Measurements from ENCODE around the gene PPIG. TPM values are rescaled to one million over a fixed set of nuclear protein-coding genes. Genes with fewer than 3 reads are reported as not detected.
"Not testable (repeated sequence)": the region's sequence is repeated elsewhere in the genome, so short reads cannot be mapped to it uniquely, and the experiment has no call there.

PPIG gene
- total RNA-seq, 4 donors from 2014 or later = 19.6 to 51.2 (median 28.8) TPM

DNA sequence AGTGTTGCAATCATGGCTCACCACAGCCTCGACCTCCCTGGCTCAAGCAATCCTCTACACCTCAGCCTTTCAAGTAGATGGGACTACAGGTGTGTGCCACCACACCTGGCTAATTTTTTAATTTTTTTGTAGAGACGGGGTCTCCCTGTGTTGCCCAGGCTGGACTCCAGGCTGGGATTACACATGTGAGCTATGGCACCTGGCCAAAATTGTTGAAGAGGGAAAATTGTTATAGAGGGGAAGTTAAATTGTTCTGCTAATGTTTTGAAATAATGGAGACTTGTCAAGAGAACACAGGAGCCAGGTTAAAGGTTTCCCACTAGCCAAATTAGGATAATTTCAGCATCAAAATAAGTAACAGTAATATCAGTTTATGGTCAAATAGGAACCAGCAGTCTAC, 25.1 kb downstream of the PPIG start:
- peaks cover 0 to 98% (median 0%) of the 10 kb centered on the region in 3 donors for H3K36me3 ChIP-seq
- H3K4me1 ChIP-seq = no peaks in the 10 kb centered on the region
- no peaks in the 10 kb centered on the region for H3K27me3 ChIP-seq
- TF ChIP-seq, protein P1, sequence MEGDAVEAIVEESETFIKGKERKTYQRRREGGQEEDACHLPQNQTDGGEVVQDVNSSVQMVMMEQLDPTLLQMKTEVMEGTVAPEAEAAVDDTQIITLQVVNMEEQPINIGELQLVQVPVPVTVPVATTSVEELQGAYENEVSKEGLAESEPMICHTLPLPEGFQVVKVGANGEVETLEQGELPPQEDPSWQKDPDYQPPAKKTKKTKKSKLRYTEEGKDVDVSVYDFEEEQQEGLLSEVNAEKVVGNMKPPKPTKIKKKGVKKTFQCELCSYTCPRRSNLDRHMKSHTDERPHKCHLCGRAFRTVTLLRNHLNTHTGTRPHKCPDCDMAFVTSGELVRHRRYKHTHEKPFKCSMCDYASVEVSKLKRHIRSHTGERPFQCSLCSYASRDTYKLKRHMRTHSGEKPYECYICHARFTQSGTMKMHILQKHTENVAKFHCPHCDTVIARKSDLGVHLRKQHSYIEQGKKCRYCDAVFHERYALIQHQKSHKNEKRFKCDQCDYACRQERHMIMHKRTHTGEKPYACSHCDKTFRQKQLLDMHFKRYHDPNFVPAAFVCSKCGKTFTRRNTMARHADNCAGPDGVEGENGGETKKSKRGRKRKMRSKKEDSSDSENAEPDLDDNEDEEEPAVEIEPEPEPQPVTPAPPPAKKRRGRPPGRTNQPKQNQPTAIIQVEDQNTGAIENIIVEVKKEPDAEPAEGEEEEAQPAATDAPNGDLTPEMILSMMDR (IDR thresholded peaks at IDR 0.05) = no peak
- no peak for TF ChIP-seq POLR2A (IDR thresholded peaks at IDR 0.05)
- DNase-seq = no peak
- no peak overlapping the region for H3K27ac ChIP-seq
- no peaks in the 10 kb centered on the region for H3K9me3 ChIP-seq
- no peak overlapping the region for H3K4me3 ChIP-seq

DNA sequence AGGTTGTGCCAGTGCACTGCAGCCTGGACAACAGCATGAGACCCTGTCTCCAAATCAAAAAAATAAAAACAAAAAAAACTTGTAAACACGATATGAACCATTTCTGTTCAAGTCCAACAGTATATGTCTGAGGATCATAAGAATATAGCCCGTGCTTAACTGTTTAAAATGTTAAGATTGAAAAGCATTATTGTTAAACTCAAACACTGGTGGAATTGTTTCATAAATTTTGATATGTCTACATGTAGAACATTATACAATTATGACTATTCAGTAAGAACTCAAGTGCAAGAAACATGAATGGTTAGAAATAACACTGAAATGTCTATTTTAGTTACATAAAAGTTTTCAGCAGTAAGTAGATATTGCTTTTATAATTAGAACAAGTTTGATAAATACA, 29.7 kb downstream of the PPIG start:
- no peaks in the 10 kb centered on the region for H3K27me3 ChIP-seq
- TF ChIP-seq, protein P1 (IDR thresholded peaks at IDR 0.05) = no peak
- TF ChIP-seq POLR2A (IDR thresholded peaks at IDR 0.05) = no peak
- H3K4me1 ChIP-seq = no peaks in the 10 kb centered on the region
- H3K9me3 ChIP-seq = no peaks in the 10 kb centered on the region
- DNase-seq = no peak
- peaks cover 0 to 85% (median 0%) of the 10 kb centered on the region in 3 donors for H3K36me3 ChIP-seq
- H3K27ac ChIP-seq = no peak overlapping the region
- H3K4me3 ChIP-seq = no peak overlapping the region

DNA sequence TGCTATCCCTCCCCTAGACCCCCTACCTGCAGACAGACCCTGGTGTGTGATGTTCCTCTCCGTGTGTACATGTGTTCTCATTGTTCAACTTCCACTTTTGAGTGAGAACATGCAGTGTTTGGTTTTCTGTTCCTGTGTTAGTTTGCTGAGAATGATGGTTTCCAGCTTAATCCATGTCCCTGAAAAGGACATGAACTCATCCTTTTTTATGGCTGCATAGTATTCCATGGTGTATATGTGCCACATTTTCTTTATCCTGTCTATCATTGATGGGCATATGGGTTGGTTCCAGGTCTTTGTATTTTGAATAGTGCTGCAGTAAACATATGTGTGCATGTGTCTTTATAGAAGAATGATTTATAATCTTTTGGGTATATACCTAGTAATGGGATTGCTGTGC, 31.8 kb downstream of the PPIG start:
- H3K4me1 ChIP-seq, H3K27me3 ChIP-seq, H3K27ac ChIP-seq, DNase-seq, H3K9me3 ChIP-seq, H3K4me3 ChIP-seq: not testable (repeated sequence)
- peaks cover 0 to 80% (median 0%) of the 10 kb centered on the region in 3 donors for H3K36me3 ChIP-seq

DNA sequence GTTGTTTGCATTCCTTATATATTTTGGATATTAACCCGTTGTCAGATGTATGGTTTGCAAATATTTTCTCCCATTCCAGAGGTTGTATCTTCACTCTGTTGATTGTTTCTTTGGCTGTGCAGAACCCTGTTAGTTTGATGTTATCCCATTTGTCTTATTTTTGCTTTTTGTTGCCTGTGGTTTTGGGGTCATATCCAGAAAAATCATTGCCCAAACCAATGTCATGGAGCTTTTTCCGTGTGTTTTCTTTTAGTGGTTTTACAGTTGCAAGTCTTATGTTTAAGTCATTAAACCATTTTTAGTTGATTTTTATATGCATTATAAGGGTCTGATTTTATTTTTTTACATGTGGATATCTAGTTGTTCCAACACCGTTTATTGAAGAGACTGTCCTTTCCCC, 35.8 kb downstream of the PPIG start:
- H3K36me3 ChIP-seq = peaks cover 0 to 75% (median 0%) of the 10 kb centered on the region in 3 donors
- TF ChIP-seq, protein P1 (IDR thresholded peaks at IDR 0.05) = no peak
- no peak for TF ChIP-seq POLR2A (IDR thresholded peaks at IDR 0.05)
- no peak overlapping the region for H3K27ac ChIP-seq

DNA sequence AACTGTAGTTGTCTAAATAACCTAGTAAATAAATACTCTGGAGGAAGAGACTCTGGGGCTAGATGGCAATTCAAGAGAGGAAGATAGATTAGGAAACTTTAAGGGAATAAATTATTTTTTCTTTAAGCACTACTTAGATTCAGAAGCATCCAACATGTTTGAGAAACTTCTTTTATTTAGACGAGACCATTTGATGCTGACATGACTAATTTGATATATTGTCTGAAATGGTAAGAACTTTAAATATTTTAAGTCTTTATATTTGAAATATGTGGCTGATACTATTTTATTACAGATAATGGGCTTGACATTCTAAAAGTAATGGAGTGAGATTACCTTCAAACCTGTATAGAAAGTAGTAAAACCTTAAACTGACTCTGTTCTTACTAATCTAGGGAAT, 36.4 kb downstream of the PPIG start:
- Histone ChIP-seq H3K9me3 (no peaks in the 10 kb centered on the region), H3K4me3 (no peak overlapping the region), H3K27ac (no peak overlapping the region), H3K36me3 (peaks cover 0 to 70% (median 0%) of the 10 kb centered on the region in 3 donors), H3K27me3 (no peaks in the 10 kb centered on the region), H3K4me1 (no peaks in the 10 kb centered on the region)
- TF ChIP-seq, protein P1 (IDR thresholded peaks at IDR 0.05) = no peak
- TF ChIP-seq POLR2A (IDR thresholded peaks at IDR 0.05) = no peak
- no peak for DNase-seq

More for the DNA sequence above, 35.8 kb downstream of the PPIG start:
- Histone ChIP-seq H3K9me3 (no peaks in the 10 kb centered on the region), H3K4me3 (no peak overlapping the region), H3K4me1 (no peaks in the 10 kb centered on the region), H3K27me3 (no peaks in the 10 kb centered on the region)
- DNase-seq = no peak

DNA sequence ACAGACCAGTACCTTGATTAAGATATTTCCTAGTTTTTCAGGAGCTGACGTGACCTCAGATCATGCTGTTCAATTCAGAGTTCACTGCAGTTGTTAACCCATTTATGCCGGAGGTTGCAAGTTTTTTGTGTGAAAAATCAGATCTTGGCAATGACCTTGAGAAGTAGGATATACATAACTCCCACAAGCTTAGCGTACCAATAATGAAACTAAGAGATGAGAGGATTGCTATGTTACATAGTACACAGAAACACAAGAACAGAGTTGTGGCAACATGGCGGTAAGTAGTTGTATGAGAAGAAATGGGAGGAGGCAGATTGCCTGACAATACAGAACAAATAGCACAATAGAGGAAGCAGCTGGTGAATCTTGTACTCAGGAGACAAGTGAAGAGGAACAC, 39.1 kb downstream of the PPIG start:
- no peak overlapping the region for H3K4me3 ChIP-seq
- TF ChIP-seq POLR2A (IDR thresholded peaks at IDR 0.05) = no peak
- TF ChIP-seq, protein P1 (IDR thresholded peaks at IDR 0.05) = no peak
- no peak for DNase-seq
- no peaks in the 10 kb centered on the region for H3K4me1 ChIP-seq
- peaks cover 0 to 54% (median 3%) of the 10 kb centered on the region in 3 donors for H3K36me3 ChIP-seq
- H3K27ac ChIP-seq = no peak overlapping the region
- H3K27me3 ChIP-seq = no peaks in the 10 kb centered on the region
- H3K9me3 ChIP-seq = no peaks in the 10 kb centered on the region

Data from Peyer's patch (tissue), 4 donors.